CD4-positive, alpha-beta T cell treated with Interleukin-21 for 1 hour (primary cell): ENCODE measurements around the gene SYNGAP1.
A peak's percentile ranks its signal among the peaks of the same experiment; 100 is the strongest.

ENCODE experiments used
- DNase-seq: peaks from one replicate; pipeline ENCODE4 v3.0.0-alpha.2; 2020

Gene SYNGAP1

GRCh38 chr6:33424855-33425667 is 5.2 kb downstream of the SYNGAP1 start:
- DNase-seq, result no peak

GRCh38 chr6:33425668-33426577 is 6.1 kb downstream of the SYNGAP1 start:
- DNase-seq, result peak; percentile 92

GRCh38 chr6:33426590-33427511 is 7.0 kb downstream of the SYNGAP1 start:
- DNase-seq, result peak; percentile 82

GRCh38 chr6:33427585-33428223 is 7.8 kb downstream of the SYNGAP1 start:
- DNase-seq, result peak; percentile 79

GRCh38 chr6:33428224-33428965 is 8.5 kb downstream of the SYNGAP1 start:
- DNase-seq, result peak; percentile 46

DNA sequence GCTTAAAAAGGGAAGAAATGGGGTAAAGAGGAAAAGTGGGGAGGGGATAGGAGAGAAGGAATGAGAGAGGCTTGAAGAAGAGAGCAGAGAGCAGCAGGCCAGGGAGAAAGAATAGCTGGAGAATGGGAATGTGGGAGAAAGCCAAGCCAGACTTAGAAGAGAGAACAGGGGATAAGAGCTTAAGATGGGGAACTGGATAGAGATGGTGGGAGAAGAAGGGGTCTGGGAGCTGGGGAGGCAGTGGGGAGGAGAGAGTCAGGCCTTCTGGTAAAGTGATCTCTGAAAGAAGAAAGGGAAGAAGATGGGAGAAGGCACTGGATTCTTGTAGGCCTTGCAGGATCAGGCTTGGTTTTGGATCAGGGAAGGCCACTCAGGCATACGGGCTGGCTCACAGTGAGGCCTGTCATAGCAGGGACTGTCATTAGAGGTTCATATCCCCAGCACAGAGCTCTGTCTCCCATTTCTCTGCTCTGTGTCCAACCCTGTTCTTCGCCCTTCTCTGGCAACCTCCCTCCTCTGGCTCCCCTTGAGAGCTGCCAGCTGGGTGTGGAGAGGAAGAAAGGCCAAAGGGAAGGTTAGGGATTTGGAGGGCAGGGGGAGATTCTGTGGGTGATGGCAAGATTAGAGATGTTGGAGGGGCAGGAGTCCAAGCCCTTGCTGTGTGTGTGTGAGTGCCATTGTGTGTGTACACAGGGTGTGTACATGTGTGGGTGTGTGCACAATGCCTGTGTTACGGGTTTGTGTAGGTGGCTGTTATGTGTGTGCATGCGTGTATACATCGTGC is 9.3 kb downstream of the SYNGAP1 start:
- peak; percentile 9 for DNase-seq

DNA sequence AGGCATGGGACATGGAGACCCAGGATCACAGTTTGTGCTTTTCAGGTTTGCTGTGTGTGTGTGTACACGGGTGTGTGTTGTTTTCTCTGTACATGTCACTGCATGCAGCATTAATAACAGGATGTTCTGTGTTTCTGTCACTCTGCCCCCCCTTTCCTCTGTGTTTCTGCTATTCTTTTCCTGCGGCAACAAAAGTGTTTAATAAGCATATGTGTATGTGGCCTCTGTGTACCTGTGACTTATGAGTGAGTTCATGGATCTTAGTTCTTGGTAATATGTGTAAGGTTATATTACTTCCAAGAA is 9.8 kb downstream of the SYNGAP1 start:
- peak; percentile 63 for DNase-seq

GRCh38 chr6:33430334-33430733 is 10.5 kb downstream of the SYNGAP1 start:
- peak; percentile 48 for DNase-seq

DNA sequence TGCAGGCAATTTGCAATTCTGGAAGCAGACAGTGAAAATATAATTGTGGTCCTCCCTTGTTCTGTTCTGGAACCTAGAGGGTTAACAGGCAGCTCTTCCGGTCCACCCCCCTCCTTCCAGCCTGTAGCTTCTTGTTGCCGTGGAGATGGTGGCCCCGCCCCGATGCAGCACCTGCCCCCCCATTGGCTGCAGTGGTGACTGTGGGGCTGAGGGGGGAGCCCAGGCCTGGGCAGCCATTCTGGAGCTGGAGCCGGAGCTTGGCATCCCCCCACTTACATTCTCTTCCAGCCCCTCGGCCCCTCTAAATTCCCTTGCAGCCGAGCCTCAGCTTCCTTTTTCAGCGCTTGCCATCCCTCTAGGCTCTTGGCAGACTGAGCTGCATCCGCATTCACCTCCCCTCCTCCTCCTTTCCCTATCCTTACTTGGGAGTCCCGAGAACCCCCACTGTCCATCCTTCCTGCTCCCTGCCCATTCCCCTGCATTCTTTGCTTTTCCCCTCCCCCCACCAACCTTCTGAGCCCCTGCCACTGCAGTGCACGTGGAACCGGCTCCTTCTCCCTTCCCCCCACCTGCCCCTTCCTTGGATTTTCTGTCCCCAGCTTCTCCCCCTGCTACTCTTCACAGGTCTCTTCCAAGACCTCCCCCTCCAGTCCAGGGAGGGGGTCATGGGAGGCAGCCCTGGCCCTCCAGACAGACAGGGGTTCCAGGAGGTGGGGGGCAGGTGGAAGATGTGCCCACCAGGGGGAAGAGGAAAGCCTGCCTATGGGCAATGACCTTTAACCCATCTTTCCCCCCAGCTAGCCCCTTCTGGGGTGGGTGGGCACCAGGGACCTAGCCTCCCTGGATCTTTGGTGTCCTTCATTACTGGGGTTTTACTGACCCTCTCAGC is 11.4 kb downstream of the SYNGAP1 start:
- DNase-seq, result peak; percentile 90

GRCh38 chr6:33431880-33432541 is 12.1 kb downstream of the SYNGAP1 start:
- peak; percentile 23 for DNase-seq

- DNase-seq, result no peak
These were observed 12.7 kb downstream of the SYNGAP1 start for GRCh38 chr6:33432546-33432945.

DNA sequence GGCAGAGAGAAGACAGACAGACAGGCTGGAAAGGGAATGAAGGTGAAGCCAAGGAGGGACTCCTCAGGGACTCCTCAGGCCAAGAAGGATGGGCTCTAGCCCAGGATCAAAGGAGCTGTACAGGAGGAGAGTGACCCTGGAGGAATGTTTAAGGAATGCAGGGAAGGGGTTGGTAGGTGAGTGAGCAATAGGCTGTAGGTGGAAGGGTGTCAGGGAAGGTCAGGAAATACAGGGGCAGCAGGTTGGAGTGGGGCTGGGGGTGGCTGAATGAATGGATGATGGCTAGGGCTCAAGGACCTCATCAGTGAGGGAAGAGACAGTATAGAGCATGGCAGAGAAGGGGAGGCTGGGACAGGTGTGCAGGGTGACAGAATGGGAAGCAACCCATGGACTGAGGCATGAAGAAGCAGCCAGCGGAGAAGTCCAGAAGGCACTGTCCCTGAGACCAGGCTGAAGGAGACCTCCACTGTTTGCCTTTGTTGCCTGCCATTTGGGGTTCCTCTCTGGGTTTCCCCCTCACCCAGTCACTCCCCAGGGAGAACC is 13.2 kb downstream of the SYNGAP1 start:
- no peak for DNase-seq

- no peak for DNase-seq
These were observed 13.8 kb downstream of the SYNGAP1 start for GRCh38 chr6:33433544-33434191.

GRCh38 chr6:33434961-33435360 is 15.1 kb downstream of the SYNGAP1 start:
- no peak for DNase-seq

DNA sequence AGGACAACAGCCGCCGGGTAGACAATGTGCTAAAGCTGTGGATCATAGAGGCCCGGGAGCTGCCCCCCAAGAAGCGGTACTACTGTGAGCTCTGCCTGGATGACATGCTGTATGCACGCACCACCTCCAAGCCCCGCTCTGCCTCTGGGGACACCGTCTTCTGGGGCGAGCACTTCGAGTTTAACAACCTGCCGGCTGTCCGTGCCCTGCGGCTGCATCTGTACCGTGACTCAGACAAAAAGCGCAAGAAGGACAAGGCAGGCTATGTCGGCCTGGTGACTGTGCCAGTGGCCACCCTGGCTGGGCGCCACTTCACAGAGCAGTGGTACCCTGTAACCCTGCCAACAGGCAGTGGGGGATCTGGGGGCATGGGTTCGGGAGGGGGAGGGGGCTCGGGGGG is 17.8 kb downstream of the SYNGAP1 start:
- DNase-seq, result no peak

- DNase-seq, result no peak
These were observed 19.2 kb downstream of the SYNGAP1 start for GRCh38 chr6:33438978-33439594.

DNA sequence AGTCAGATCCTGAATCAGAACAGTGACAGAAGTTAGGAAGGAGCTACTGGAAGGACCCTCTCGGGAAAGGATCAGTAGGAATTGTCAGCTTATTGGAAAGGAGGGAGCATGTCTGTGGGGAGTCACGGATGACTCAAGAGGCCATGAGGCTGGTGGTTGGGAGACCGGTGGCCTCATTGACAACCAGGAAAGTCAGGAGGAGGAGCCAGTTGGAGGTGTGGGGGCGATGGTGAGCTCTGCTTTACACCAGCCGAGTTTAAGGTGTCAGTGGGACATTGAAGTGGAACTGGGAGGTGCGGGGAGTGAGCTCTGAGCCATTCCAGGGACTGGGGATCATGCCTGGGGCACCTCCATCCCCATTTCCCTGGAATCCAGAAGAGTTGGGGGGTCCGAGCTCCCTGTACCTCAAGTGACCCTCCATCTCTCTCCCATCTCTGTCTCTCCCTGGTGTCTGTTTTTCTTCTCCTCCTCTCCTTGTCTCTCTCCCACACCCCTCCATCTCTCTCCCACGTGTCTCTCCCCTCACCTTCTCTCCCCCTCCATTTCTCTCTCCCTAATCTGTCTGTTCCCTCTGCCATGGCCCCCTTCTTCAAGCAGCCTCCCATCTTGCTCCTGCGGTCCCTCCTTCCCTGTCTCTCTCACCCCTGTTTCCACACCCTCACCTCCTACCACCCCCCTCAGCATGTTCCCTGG is 20.2 kb downstream of the SYNGAP1 start:
- no peak for DNase-seq
